Activated CD8-positive, alpha-beta T cell treated with anti-CD3 and anti-CD28 coated beads for 36 hours (primary cell): ENCODE measurements around the gene IL6. TPM values are rescaled to one million over a fixed set of nuclear protein-coding genes. Genes with fewer than 3 reads are reported as not detected.
"Not testable (repeated sequence)": the region's sequence is repeated elsewhere in the genome, so short reads cannot be mapped to it uniquely, and the experiment has no call there.

ENCODE experiments used
- ATAC-seq: fragments of 200-7000 bp; cut with Tn5 transposase; one replicate; pipeline ENCODE4 v1.10.0; 2021; ENCODE audit warnings: mild to moderate bottlenecking, moderate library complexity
- CTCF ChIA-PET: fragments of 350-600 bp; sonication (Branson Sonifier 250); formaldehyde crosslinking; loops from one replicate; lab custom pipeline; 2021; ENCODE audit warnings: antibody characterized with exemption; lab: Charles Lee
- POLR2A ChIA-PET: fragments of 350-600 bp; sonication (Branson Sonifier 250); formaldehyde crosslinking; loops from one replicate; lab custom pipeline; 2021; ENCODE audit warnings: antibody characterized with exemption; lab: Charles Lee
- DNase-seq: peaks from one replicate; pipeline ENCODE4 v3.0.0-alpha.2; 2020
- H3K27ac Mint-ChIP-seq: one replicate; pipeline ENCODE4 v1.8.0; 2021; ENCODE audit warnings: mild to moderate bottlenecking, mixed read lengths
- H3K27me3 Mint-ChIP-seq: one replicate; pipeline ENCODE4 v1.8.0; 2021; ENCODE audit warnings: mixed read lengths
- H3K36me3 Mint-ChIP-seq: one replicate; pipeline ENCODE4 v1.8.0; 2021; ENCODE audit warnings: low read depth, mixed read lengths
- H3K4me1 Mint-ChIP-seq: one replicate; pipeline ENCODE4 v1.8.0; 2021; ENCODE audit warnings: low read depth, mixed read lengths
- H3K4me3 Mint-ChIP-seq: one replicate; pipeline ENCODE4 v1.8.0; 2021; ENCODE audit warnings: mild to moderate bottlenecking, moderate library complexity, mixed read lengths
- H3K9me3 Mint-ChIP-seq: one replicate; pipeline ENCODE4 v1.8.0; 2021; ENCODE audit warnings: mixed read lengths
- intact Hi-C: fragments of 100-400 bp; cut with micrococcal nuclease; formaldehyde crosslinking; loops from one replicate; pipeline ENCODE4 v1.10.0; 2022
- total RNA-seq, 2 experiments: library from RNA; stranded (reverse); gene quantifications; one replicate each; pipeline ENCODE4 v1.2.3, GENCODE V29; 2021
- TF ChIP-seq, protein P1 (sequence below): fragments of 200-600 bp; IDR thresholded peaks from one replicate; pipeline ENCODE4 v1.8.0; 2022; ENCODE audit warnings: antibody characterized with exemption, mild to moderate bottlenecking

Gene IL6
- total RNA-seq, 2 experiments from 2014 or later, result not detected

DNA sequence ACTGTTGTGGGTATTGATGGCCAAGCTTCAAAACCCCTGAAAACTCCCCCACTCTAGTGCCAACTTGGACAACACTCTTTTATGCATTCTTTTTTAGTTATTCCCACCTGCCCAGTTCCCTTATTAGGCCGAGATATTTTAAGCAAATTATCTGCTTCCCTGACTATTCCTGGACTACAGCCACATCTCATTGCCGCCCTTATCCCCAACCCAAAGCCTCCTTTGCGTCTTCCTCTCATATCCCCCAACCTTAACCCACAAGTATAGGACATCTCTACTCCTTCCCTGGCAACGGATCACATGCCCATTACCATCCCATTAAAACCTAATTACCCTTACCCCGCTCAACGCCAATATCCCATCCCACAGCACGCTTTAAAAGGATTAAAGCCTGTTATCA lies 21.1 kb upstream of the IL6 start:
- intact Hi-C loops, H3K27me3 Mint-ChIP-seq, POLR2A ChIA-PET, H3K4me1 Mint-ChIP-seq, CTCF ChIA-PET, DNase-seq, H3K27ac Mint-ChIP-seq, H3K36me3 Mint-ChIP-seq, ATAC-seq, H3K4me3 Mint-ChIP-seq, H3K9me3 Mint-ChIP-seq: not testable (repeated sequence)

- H3K4me3 Mint-ChIP-seq, H3K4me1 Mint-ChIP-seq, DNase-seq, intact Hi-C loops, ATAC-seq, POLR2A ChIA-PET, H3K9me3 Mint-ChIP-seq, H3K36me3 Mint-ChIP-seq, H3K27ac Mint-ChIP-seq, CTCF ChIA-PET, H3K27me3 Mint-ChIP-seq: not testable (repeated sequence)
These were observed 19.8 kb upstream of the IL6 start for GRCh38 chr7:22707026-22707691.

DNA sequence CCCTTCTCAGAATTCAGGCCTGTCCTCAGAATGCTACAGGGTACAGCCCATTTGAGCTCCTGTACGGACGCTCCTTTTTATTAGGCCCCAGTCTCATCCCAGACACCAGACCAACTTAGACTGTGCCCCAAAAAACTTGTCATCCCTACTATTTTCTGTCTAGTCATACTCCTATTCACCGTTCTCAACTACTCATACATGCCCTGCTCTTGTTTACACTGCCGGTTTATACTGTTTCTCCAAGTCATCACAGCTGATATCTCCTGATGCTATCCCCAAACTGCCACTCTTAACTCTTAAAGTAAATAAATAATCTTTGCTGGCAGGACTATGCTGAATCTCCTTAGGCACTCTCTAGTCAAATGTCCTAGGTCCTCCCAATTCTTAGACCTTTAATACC lies 18.8 kb upstream of the IL6 start:
- POLR2A ChIA-PET, CTCF ChIA-PET, ATAC-seq, H3K4me3 Mint-ChIP-seq, H3K4me1 Mint-ChIP-seq, H3K9me3 Mint-ChIP-seq, intact Hi-C loops, H3K36me3 Mint-ChIP-seq, H3K27ac Mint-ChIP-seq, DNase-seq: not testable (repeated sequence)
- H3K27me3 Mint-ChIP-seq, result peaks cover 12% of the 10 kb centered on the region

DNA sequence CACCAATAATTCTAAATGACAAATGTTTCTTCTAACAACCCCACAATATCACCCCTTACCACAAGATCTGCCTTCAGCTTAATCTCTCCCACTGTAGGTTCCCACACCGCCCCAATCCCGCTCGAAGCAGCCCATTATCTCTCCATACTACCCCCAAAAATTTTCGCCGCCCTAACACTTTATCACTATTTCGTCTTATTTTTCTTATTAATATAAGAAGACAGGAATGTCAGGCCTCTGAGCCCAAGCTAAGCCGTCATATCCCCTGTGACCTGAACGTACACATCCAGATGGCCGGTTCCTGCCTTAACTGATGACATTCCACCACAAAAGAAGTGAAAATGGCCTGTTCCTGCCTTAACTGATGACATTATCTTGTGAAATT lies 18.3 kb upstream of the IL6 start:
- intact Hi-C loops, DNase-seq, H3K27me3 Mint-ChIP-seq, H3K27ac Mint-ChIP-seq, H3K4me1 Mint-ChIP-seq, H3K4me3 Mint-ChIP-seq, POLR2A ChIA-PET, ATAC-seq, H3K9me3 Mint-ChIP-seq, H3K36me3 Mint-ChIP-seq: not testable (repeated sequence)
- CTCF ChIA-PET, result interaction anchor here (1.4 kb wide), 1 partner anchor 19 kb away, joined by 3 read pairs; no protein-coding TSS in a partner anchor

DNA sequence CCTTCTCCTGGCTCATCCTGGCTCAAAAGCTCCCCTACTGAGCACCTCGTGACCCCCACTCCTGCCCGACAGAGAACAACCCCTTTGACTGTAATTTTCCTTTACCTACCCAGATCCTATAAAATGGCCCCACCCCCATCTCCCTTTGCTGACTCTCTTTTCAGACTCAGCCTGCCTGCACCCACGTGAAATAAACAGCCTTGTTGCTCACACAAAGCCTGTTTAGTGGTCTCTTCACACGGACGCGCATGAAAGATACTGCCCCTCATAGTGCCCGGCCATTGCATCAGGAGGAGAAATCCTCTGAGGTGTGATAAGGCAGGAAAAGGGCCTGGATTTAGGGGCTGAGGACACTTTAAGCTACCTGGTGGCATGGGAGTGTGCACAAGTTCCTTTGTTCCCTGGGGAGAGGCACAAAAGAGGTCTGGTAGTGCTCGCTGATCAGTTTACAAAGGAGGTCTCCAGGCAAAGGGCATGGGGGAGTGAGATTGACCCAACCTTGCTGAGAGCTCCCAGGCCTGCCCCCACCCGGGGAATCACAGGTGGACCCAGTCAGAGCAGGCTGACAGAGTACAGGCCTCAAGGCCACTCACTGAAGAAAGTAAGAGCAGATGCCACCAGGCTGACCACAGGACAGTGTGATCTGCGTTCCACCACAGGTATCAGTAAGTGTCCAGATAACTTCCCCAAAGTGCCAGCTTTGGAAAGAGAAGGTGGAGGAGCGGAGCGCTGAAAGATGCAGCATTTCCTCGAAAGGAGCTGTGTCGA lies 17.8 kb upstream of the IL6 start:
- H3K4me1 Mint-ChIP-seq, H3K9me3 Mint-ChIP-seq, H3K4me3 Mint-ChIP-seq, intact Hi-C loops, ATAC-seq, H3K27ac Mint-ChIP-seq, DNase-seq, H3K36me3 Mint-ChIP-seq, H3K27me3 Mint-ChIP-seq: not testable (repeated sequence)
- ChIA-PET POLR2A (interaction anchor here (0.7 kb wide), 1 partner anchor 545 kb away, joined by 3 read pairs; no protein-coding TSS in a partner anchor), CTCF (interaction anchor here (0.7 to 1.4 kb wide), 3 partner anchors 16 to 147 kb away, joined by 3 to 4 read pairs (median 4); no protein-coding TSS in a partner anchor)

- no peaks in the 10 kb centered on the region for H3K36me3 Mint-ChIP-seq
- no peaks in the 10 kb centered on the region for H3K4me1 Mint-ChIP-seq
- peaks cover 6% of the 10 kb centered on the region for H3K27me3 Mint-ChIP-seq
- intact Hi-C loops, result no loop called here
- ChIA-PET POLR2A (interaction anchor here (0.7 kb wide), 1 partner anchor 545 kb away, joined by 3 read pairs; no protein-coding TSS in a partner anchor), CTCF (interaction anchor here (0.7 to 1.4 kb wide), 3 partner anchors 16 to 148 kb away, joined by 3 to 4 read pairs (median 4); no protein-coding TSS in a partner anchor)
- H3K9me3 Mint-ChIP-seq, result no peaks in the 10 kb centered on the region
- ATAC-seq (no peak), DNase-seq (no peak)
- no peak overlapping the region for H3K27ac Mint-ChIP-seq
- no peak overlapping the region for H3K4me3 Mint-ChIP-seq
- TF ChIP-seq, protein P1, sequence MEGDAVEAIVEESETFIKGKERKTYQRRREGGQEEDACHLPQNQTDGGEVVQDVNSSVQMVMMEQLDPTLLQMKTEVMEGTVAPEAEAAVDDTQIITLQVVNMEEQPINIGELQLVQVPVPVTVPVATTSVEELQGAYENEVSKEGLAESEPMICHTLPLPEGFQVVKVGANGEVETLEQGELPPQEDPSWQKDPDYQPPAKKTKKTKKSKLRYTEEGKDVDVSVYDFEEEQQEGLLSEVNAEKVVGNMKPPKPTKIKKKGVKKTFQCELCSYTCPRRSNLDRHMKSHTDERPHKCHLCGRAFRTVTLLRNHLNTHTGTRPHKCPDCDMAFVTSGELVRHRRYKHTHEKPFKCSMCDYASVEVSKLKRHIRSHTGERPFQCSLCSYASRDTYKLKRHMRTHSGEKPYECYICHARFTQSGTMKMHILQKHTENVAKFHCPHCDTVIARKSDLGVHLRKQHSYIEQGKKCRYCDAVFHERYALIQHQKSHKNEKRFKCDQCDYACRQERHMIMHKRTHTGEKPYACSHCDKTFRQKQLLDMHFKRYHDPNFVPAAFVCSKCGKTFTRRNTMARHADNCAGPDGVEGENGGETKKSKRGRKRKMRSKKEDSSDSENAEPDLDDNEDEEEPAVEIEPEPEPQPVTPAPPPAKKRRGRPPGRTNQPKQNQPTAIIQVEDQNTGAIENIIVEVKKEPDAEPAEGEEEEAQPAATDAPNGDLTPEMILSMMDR, result no peak
These were observed 17.1 kb upstream of the IL6 start for GRCh38 chr7:22709857-22710256.

DNA sequence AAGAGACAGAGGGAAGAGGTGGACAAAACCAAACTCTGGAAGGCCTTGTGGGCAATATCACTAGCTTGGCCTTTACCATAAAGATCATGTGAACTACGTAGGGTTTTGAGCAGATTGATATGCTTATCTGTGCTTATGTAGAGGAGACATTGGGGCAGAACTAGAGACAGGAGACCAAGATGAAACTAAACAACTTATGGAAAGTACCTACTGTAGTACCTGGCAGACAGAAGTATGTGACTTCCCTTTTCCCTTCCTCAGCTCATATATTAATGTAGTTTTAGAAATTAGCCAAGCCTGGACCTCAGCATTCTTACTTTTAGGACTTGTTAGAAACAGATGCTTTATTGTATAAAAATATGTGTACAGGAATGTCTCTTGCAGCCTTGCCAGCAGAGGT lies 14.0 kb upstream of the IL6 start:
- H3K4me3 Mint-ChIP-seq, result no peak overlapping the region
- CTCF ChIA-PET, result interaction anchor here (0.7 to 3.2 kb wide), 5 partner anchors 11 to 332 kb away, joined by 3 to 15 read pairs (median 3); partner anchors contain the start of gene IL6
- H3K9me3 Mint-ChIP-seq, result no peaks in the 10 kb centered on the region
- ATAC-seq, result no peak
- POLR2A ChIA-PET, result interaction anchor here (1.0 kb wide), 1 partner anchor 11 kb away, joined by 3 read pairs; no protein-coding TSS in a partner anchor
- H3K27ac Mint-ChIP-seq, result no peak overlapping the region
- intact Hi-C loops, result no loop called here
- H3K27me3 Mint-ChIP-seq, result peaks cover 19% of the 10 kb centered on the region
- H3K4me1 Mint-ChIP-seq, result no peaks in the 10 kb centered on the region
- TF ChIP-seq, protein P1, result no peak
- no peak for DNase-seq
- H3K36me3 Mint-ChIP-seq, result no peaks in the 10 kb centered on the region
